Calu3 (cell line): ENCODE data around the gene IL13. TPM values are rescaled to one million over a fixed set of nuclear protein-coding genes. Genes with fewer than 3 reads are reported as not detected.

Experiments
- BruUV-seq: library from RNA; stranded (reverse); fragments of 400-500 nt; replicated peaks from 2 replicates; lab custom pipeline; 2021; lab: Mats Ljungman, UMichigan
- CTCF ChIA-PET: fragments of 300-600 bp; sonication (Branson Sonifier 250); formaldehyde crosslinking; loops from one replicate; lab custom pipeline; 2022; ENCODE audit warnings: antibody characterized with exemption; lab: Charles Lee
- DNase-seq: peaks from one replicate; pipeline ENCODE4 v3.0.0; 2022
- H3K27ac Mint-ChIP-seq: one replicate; pipeline ENCODE4 v1.8.0; 2022; ENCODE audit warnings: mixed read lengths; ENCODE audit not compliant: unreplicated experiment
- H3K27me3 Mint-ChIP-seq: one replicate; pipeline ENCODE4 v1.8.0; 2022; ENCODE audit warnings: mixed read lengths; ENCODE audit not compliant: unreplicated experiment
- H3K36me3 Mint-ChIP-seq: one replicate; pipeline ENCODE4 v1.8.0; 2022; ENCODE audit warnings: mild to moderate bottlenecking, moderate library complexity, mixed read lengths; ENCODE audit not compliant: insufficient read depth, unreplicated experiment
- H3K4me1 Mint-ChIP-seq: one replicate; pipeline ENCODE4 v1.8.0; 2022; ENCODE audit warnings: mild to moderate bottlenecking, low read depth, mixed read lengths; ENCODE audit not compliant: unreplicated experiment
- H3K4me3 Mint-ChIP-seq: one replicate; pipeline ENCODE4 v1.8.0; 2022; ENCODE audit warnings: mild to moderate bottlenecking, low read depth, moderate library complexity, mixed read lengths; ENCODE audit not compliant: unreplicated experiment
- H3K9me3 Mint-ChIP-seq: one replicate; pipeline ENCODE4 v1.8.0; 2022; ENCODE audit warnings: low read depth, mixed read lengths; ENCODE audit not compliant: unreplicated experiment
- CTCF ChIP-seq: fragments of 200-600 bp; IDR thresholded peaks from one replicate; pipeline ENCODE4 v1.8.0; 2022; ENCODE audit warnings: antibody characterized with exemption; ENCODE audit not compliant: unreplicated experiment
- intact Hi-C: fragments of 100-400 bp; cut with micrococcal nuclease; formaldehyde crosslinking; loops from one replicate; pipeline ENCODE4 v1.10.0; 2022; ENCODE audit not compliant: unreplicated experiment
- total RNA-seq: library from RNA; stranded (reverse); gene quantifications from 2 replicates; pipeline ENCODE4 v1.2.3, GENCODE V29; 2022

Gene IL13
- total RNA-seq, 1 experiment from 2014 or later: not detected

- H3K36me3 Mint-ChIP-seq: no peaks in the 10 kb centered on the region
- intact Hi-C loops: no loop called here
- no peaks in the 10 kb centered on the region for H3K27me3 Mint-ChIP-seq
- no TSS peak for BruUV-seq
- peak overlapping the region; percentile 71 for H3K4me3 Mint-ChIP-seq
- peaks cover 45% of the 10 kb centered on the region for H3K4me1 Mint-ChIP-seq
- H3K27ac Mint-ChIP-seq: peak overlapping the region; percentile 86
- peak; percentile 52 for DNase-seq
- no peak for TF ChIP-seq CTCF
- CTCF ChIA-PET: interaction anchor here (0.6 to 1.1 kb wide), 4 partner anchors 11 to 149 kb away, joined by 3 to 7 read pairs (median 3); no protein-coding TSS in a partner anchor
- H3K9me3 Mint-ChIP-seq: no peaks in the 10 kb centered on the region
Measured at GRCh38 chr5:132674671-132675506, 16.9 kb downstream of the IL13 start.

DNA sequence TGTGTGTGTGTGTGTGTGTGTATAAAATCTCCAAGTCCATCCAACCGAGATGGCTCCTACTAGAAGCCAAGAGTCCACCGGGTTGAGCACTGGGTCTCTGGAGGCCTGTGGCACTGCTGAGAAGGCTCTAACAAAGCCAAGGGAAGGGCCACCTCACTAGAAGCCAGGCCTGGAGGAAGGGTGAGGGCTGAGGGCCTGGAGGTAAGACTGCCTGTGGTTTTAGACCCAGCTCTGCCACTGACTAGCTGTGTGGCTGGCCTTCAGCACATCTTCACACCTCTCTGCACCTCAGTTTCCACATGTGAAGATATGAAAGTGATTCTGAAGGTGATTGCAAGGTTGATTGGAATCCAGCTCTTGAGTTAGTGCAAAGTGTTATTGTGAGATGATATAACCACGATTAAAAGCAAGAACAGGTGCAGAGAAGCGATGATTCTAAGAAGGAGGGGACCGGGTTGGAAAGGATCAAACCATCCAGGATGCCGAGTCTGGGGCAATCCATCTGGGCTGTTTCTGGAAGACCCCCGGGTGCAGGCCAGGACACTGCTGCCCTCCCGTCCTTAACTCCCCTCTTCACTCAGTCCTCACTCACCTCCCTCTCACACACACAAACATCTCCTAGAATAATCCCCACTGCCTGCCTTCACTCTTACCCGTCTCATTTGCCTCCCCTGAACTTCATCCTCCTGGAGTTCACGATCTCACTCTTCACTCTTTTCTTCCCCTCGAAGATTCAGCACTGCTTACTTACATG, 18.1 kb downstream of the IL13 start:
- BruUV-seq: no TSS peak
- H3K36me3 Mint-ChIP-seq: no peaks in the 10 kb centered on the region
- H3K4me3 Mint-ChIP-seq: no peak overlapping the region
- H3K27ac Mint-ChIP-seq: peak overlapping the region; percentile 39
- no peak for TF ChIP-seq CTCF
- H3K9me3 Mint-ChIP-seq: no peaks in the 10 kb centered on the region
- no peaks in the 10 kb centered on the region for H3K27me3 Mint-ChIP-seq
- intact Hi-C loops: no loop called here
- CTCF ChIA-PET: interaction anchor here (0.8 to 1.8 kb wide), 6 partner anchors 15 to 170 kb away, joined by 3 to 10 read pairs (median 4); no protein-coding TSS in a partner anchor
- H3K4me1 Mint-ChIP-seq: peaks cover 45% of the 10 kb centered on the region
- DNase-seq: no peak

DNA sequence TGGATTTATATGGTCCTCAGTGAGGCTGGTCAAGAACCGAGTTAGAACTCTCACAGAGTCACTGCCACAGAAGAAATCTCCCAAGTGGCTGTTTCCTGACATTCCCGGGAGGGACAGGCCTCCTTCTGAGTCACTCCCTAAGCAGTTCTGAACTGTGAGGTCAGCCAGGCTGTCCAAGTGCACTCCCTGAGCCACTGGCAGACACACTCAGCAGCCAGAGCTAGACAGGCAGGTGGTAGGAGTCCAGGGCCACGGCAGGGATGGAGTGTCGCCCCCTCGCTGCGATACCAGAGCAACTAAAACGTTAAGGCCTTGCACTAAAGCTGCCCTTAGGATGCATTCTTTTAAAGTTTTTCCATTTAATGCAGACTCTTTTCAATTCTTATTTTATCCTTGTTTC, 19.2 kb downstream of the IL13 start:
- no peak overlapping the region for H3K4me3 Mint-ChIP-seq
- no peaks in the 10 kb centered on the region for H3K9me3 Mint-ChIP-seq
- peak; percentile 76 for TF ChIP-seq CTCF
- intact Hi-C loops: loop anchor here (1.0 kb wide), 2 partner anchors 151 to 290 kb away; no protein-coding TSS in a partner anchor
- no peaks in the 10 kb centered on the region for H3K27me3 Mint-ChIP-seq
- no peaks in the 10 kb centered on the region for H3K36me3 Mint-ChIP-seq
- BruUV-seq: no TSS peak
- peak; percentile 89 for DNase-seq
- H3K27ac Mint-ChIP-seq: no peak overlapping the region
- CTCF ChIA-PET: interaction anchor here (0.7 to 1.8 kb wide), 13 partner anchors 9 to 291 kb away, joined by 3 to 10 read pairs (median 3); partner anchors contain the start of genes IRF1 and KIF3A
- peaks cover 45% of the 10 kb centered on the region for H3K4me1 Mint-ChIP-seq

GRCh38 chr5:132677682-132678400, 19.9 kb downstream of the IL13 start:
- no peak for DNase-seq
- no peak overlapping the region for H3K27ac Mint-ChIP-seq
- H3K9me3 Mint-ChIP-seq: no peaks in the 10 kb centered on the region
- intact Hi-C loops: loop anchor here (1.0 kb wide), 2 partner anchors 152 to 291 kb away; no protein-coding TSS in a partner anchor
- H3K27me3 Mint-ChIP-seq: no peaks in the 10 kb centered on the region
- H3K4me1 Mint-ChIP-seq: peaks cover 45% of the 10 kb centered on the region
- TF ChIP-seq CTCF: no peak
- CTCF ChIA-PET: interaction anchor here (0.7 to 1.8 kb wide), 11 partner anchors 9 to 291 kb away, joined by 3 to 10 read pairs (median 4); partner anchors contain the start of gene IRF1
- no TSS peak for BruUV-seq
- no peaks in the 10 kb centered on the region for H3K36me3 Mint-ChIP-seq
- H3K4me3 Mint-ChIP-seq: no peak overlapping the region
